ENCODE results near the gene CREB5. TPM values are rescaled to one million over a fixed set of nuclear protein-coding genes. Genes with fewer than 3 reads are reported as not detected.

The CREB5 gene
- total and polyA plus RNA-seq, 2 of the 8 experiments (the other 6 are each of a cell fraction or from before 2014, with no cell fraction given) = 2.4 to 2.7 TPM

DNA sequence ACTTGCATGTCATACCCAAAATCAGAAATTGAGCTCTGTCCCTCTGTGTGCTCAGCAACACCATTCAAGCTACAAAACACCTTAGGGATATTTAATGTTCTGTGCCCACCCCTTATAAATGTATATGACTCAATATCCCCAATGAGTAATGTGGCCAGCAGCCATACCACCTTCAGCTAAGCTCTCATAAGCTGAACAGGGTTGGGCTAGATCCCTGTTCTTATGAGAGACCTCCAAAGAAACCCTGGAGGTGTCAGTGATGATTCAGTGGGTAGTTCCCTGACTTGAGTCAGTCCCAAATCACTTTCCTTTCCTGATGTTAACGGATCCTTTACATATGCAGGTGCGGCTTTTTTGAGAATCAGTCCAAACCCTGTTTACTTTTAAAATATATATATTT, 253.8 kb downstream of the CREB5 start:
- Histone ChIP-seq H3K9me3 (ENCODE audit: insufficient read depth in 2 of 2, low read depth in 1 of 2, low read length in 1 of 2) (no peaks in the 10 kb centered on the region), H3K56ac (replicated peaks; ENCODE audit: insufficient read length, low read depth, low read length) (no peak overlapping the region), H4K8ac (ENCODE audit: extremely low read depth, insufficient read depth, low read length) (no peak overlapping the region), H3K14ac (ENCODE audit: insufficient read length) (no peak overlapping the region), H3K79me1 (ENCODE audit: low read depth, low read length) (no peaks in the 10 kb centered on the region), H3K36me3 (ENCODE audit: control insufficient read depth in 2 of 4, insufficient read depth in 4 of 4, low read length in 3 of 4) (no peaks in the 10 kb centered on the region), H2BK5ac (ENCODE audit: low read depth, low read length) (no peak overlapping the region), H2AFZ (ENCODE audit: low read length) (no peak overlapping the region), H3K79me2 (ENCODE audit: control insufficient read depth in 1 of 2, insufficient read depth in 2 of 2, low read length in 2 of 2) (no peaks in the 10 kb centered on the region), H3K23me2 (ENCODE audit: low read depth, low read length) (no peaks in the 10 kb centered on the region), H3K9ac (replicated peaks in 1 of 4; ENCODE audit: extremely low read depth in 1 of 4, low read depth in 3 of 4, low read length in 3 of 4) (no peak overlapping the region), H2BK15ac (ENCODE audit: low read length) (no peak overlapping the region), H4K20me1 (replicated peaks in 1 of 2; ENCODE audit: control insufficient read depth in 1 of 2, insufficient read depth in 2 of 2, low read length in 2 of 2) (no peaks in the 10 kb centered on the region), H2BK12ac (ENCODE audit: low read depth, low read length) (no peak overlapping the region), H3K27me3 (replicated peaks in 1 of 4; ENCODE audit: control insufficient read depth in 3 of 4, extremely low read depth in 1 of 4, insufficient read depth in 3 of 4, low read length in 3 of 4) (no peaks in the 10 kb centered on the region), H3K27ac (ENCODE audit: low read depth, low read length) (no peak overlapping the region), H3K4me1 (replicated peaks in 1 of 4; ENCODE audit: control insufficient read depth in 3 of 4, insufficient read depth in 4 of 4, low read length in 3 of 4) (no peaks in the 10 kb centered on the region), H2BK20ac (ENCODE audit: low read length) (no peak overlapping the region), H3K23ac (ENCODE audit: insufficient read length) (no peak overlapping the region), H3K4me3 (ENCODE audit: extremely low read depth in 1 of 4, insufficient read depth in 2 of 4, low read depth in 3 of 4, low read length in 4 of 4) (no peak overlapping the region), H3K4ac (replicated peaks; ENCODE audit: insufficient read length, low read depth, low read length) (no peak overlapping the region), H2AK5ac (ENCODE audit: low read depth, low read length) (no peak overlapping the region), H3K4me2 (ENCODE audit: insufficient read depth in 1 of 2, low read depth in 2 of 2, low read length in 2 of 2) (no peak overlapping the region), H2BK120ac (replicated peaks; ENCODE audit: low read depth, low read length) (no peak overlapping the region), H4K91ac (replicated peaks; ENCODE audit: insufficient read length, low read length) (no peak overlapping the region), H4K5ac (ENCODE audit: insufficient read length, low read depth, low read length) (no peak overlapping the region), H3K18ac (ENCODE audit: extremely low read depth, low read length) (no peak overlapping the region)
- ChIA-PET CTCF (ENCODE audit: partially characterized antibody) (interaction anchor here (0.9 to 2.1 kb wide), 3 partner anchors 11 to 255 kb away, joined by 3 to 6 read pairs (median 4); no protein-coding TSS in a partner anchor), POLR2A (ENCODE audit: partially characterized antibody) (no interaction called here)
- no peak for FAIRE-seq
- WGBS, 2 experiments (ENCODE audit: extremely low coverage in 1 of 2, insufficient coverage in 1 of 2, insufficient read length in 1 of 2, insufficient replicate concordance in 2 of 2, low coverage in 1 of 2, low lambda C conversion rate in 2 of 2, missing lambda C conversion rate in 1 of 2) = 88% methylated on average over 2 of the region's 2 CpGs; no CpG with 5 or more reads in 1 of the 2 experiments
- no peak for DNase-seq (ENCODE audit: low read depth in 1 of 2, low spot score in 2 of 2)
- TF ChIP-seq CTBP2 (IDR thresholded peaks at IDR 0.05; ENCODE audit: borderline replicate concordance, insufficient read depth, insufficient read length, low read length) (no peak), BCL11A (IDR thresholded peaks at IDR 0.05; ENCODE audit: low read depth in 2 of 2, low read length in 2 of 2) (no peak), SRF (IDR thresholded peaks at IDR 0.05; ENCODE audit: low read depth, low read length) (no peak), SP4 (IDR thresholded peaks at IDR 0.05; ENCODE audit: low read length) (no peak), CHD2 (IDR thresholded peaks at IDR 0.05; ENCODE audit: low read length) (no peak), NRF1 (IDR thresholded peaks at IDR 0.05; ENCODE audit: low read depth, low read length) (no peak), CBX8 (IDR thresholded peaks at IDR 0.05; ENCODE audit: borderline replicate concordance, low read depth, low read length) (no peak)
